ENCODE data around the gene ERP29. TPM values are rescaled to one million over a fixed set of nuclear protein-coding genes. Genes with fewer than 3 reads are reported as not detected.
"Not testable (repeated sequence)": the region's sequence is repeated elsewhere in the genome, so short reads cannot be mapped to it uniquely, and the experiment has no call there.

The ERP29 gene
- total RNA-seq, 1 experiment from 2014 or later: 116 TPM

DNA sequence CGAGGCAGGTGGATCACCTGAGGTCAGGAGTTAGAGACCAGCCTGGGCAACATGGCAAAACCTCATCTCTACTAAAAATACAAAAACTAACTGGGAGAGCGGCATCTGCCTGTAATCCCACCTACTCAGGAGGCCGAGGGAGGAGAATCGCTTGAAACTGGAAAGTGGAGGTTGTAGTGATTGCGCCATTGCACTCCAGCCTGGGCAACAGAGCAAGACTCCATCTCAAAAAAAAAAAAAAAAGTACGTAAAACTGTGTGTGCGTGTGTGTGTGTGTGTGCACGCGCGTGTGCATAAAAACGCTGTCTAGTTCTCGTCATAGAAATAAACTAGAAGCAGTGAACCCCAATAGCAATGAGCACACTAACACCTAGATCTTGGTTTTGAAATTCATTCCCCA, 23.4 kb downstream of the ERP29 start:
- not testable (repeated sequence) for H3K4me3 ChIP-seq (ENCODE audit: insufficient read depth, low read depth, low read length); H3K27me3 ChIP-seq (ENCODE audit: control insufficient read depth, insufficient read depth, low read length); DNase-seq
- peaks cover 14% of the 10 kb centered on the region for H3K36me3 ChIP-seq (replicated peaks; ENCODE audit: control insufficient read depth, insufficient read depth, low read length)

DNA sequence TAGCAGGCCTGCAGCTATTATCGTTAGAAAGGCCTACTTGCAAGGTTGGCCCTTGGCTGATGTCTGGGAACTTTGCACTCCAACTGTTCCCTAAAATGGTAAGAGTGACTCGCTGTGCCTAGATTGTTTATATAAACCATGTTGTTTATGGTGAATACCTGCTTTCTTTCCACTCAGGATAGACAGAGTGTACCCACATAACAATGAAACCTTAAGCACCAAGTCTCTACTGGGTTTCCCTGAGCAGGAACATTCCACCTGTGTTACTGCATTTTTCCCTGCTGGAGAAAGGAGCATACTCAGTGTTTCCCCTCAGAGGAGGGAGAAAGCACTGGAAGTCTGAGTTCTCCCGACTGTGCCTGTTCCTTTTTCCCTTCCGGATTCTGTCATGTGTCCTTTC, 32.8 kb downstream of the ERP29 start:
- no peak for DNase-seq
- H3K4me3 ChIP-seq (ENCODE audit: insufficient read depth, low read depth, low read length): no peak overlapping the region
- peaks cover 37% of the 10 kb centered on the region for H3K36me3 ChIP-seq (replicated peaks; ENCODE audit: control insufficient read depth, insufficient read depth, low read length)
- no peaks in the 10 kb centered on the region for H3K27me3 ChIP-seq (ENCODE audit: control insufficient read depth, insufficient read depth, low read length)

GRCh38 chr12:112049351-112049750, 36.1 kb downstream of the ERP29 start:
- Histone ChIP-seq H3K36me3 (replicated peaks; ENCODE audit: control insufficient read depth, insufficient read depth, low read length) (peaks cover 43% of the 10 kb centered on the region), H3K4me3 (ENCODE audit: insufficient read depth, low read depth, low read length) (no peak overlapping the region), H3K27me3 (ENCODE audit: control insufficient read depth, insufficient read depth, low read length) (no peaks in the 10 kb centered on the region)
- DNase-seq: no peak

DNA sequence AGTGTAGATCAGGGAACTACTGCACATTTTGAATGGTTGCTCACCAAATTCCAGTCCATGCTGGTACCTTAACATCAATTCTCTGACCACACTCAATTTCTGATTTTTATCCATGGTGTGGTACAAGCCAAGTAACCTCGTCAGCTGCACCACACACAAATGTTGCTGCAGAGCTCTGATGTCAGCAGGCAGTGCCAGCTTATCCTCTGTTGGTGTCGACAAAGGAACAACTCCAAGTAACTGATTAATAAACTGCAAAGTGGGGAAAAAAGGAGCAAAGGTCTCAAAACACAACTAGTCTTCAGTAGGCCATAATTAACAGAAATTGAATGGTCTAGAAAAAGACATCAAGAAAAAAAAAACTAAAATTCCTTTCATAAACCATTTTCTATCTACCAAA, 47.9 kb downstream of the ERP29 start:
- DNase-seq: no peak
- Histone ChIP-seq H3K4me3 (ENCODE audit: insufficient read depth, low read depth, low read length) (no peak overlapping the region), H3K27me3 (ENCODE audit: control insufficient read depth, insufficient read depth, low read length) (no peaks in the 10 kb centered on the region), H3K36me3 (replicated peaks; ENCODE audit: control insufficient read depth, insufficient read depth, low read length) (peaks cover 19% of the 10 kb centered on the region)

- DNase-seq: no peak
- Histone ChIP-seq H3K27me3 (ENCODE audit: control insufficient read depth, insufficient read depth, low read length) (no peaks in the 10 kb centered on the region), H3K4me3 (ENCODE audit: insufficient read depth, low read depth, low read length) (no peak overlapping the region), H3K36me3 (replicated peaks; ENCODE audit: control insufficient read depth, insufficient read depth, low read length) (peaks cover 29% of the 10 kb centered on the region)
Observed at GRCh38 chr12:112063273-112063672, 50.0 kb downstream of the ERP29 start.

DNA sequence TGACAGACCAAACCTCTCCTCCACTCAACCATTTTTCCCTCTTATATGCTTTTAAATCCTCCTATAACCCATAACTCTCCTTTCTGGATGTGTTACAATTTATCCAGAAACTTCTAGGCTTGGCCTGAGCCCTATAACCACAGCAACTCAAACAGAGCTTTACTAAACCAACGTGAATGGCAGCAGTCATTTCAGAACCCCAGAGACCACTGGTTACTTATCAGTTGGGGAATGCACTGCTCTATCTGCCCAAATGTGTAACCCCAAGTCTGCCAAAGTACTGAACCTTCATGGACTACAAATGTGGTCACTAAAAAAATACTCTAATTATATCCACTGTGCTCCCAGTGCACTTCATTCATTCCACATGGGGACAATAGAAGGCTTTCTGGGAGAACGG, 53.3 kb downstream of the ERP29 start:
- H3K4me3 ChIP-seq (ENCODE audit: insufficient read depth, low read depth, low read length): no peak overlapping the region
- H3K27me3 ChIP-seq (ENCODE audit: control insufficient read depth, insufficient read depth, low read length): no peaks in the 10 kb centered on the region
- peaks cover 37% of the 10 kb centered on the region for H3K36me3 ChIP-seq (replicated peaks; ENCODE audit: control insufficient read depth, insufficient read depth, low read length)
- DNase-seq: no peak

Other genes starting within 250 kb of the ERP29 start
- 47.9 and 55.9 TPM in 2 replicates for gene ALDH2, start 246.5 kb upstream of the ERP29 start, total RNA-seq (2014; rRNA removed; shearing (Covaris generic))
- gene MAPKAPK5, start 171.2 kb upstream of the ERP29 start, total RNA-seq (2014; rRNA removed; shearing (Covaris generic)): 102 and 130 TPM in 2 replicates
- gene TMEM116, start 261 bp upstream of the ERP29 start, total RNA-seq (2014; rRNA removed; shearing (Covaris generic)): 9.2 and 10.1 TPM in 2 replicates
- 23.2 and 30.3 TPM in 2 replicates for gene NAA25, start 95.4 kb downstream of the ERP29 start, total RNA-seq (2014; rRNA removed; shearing (Covaris generic))
- gene TRAFD1, start 112.1 kb downstream of the ERP29 start, total RNA-seq (2014; rRNA removed; shearing (Covaris generic)): 21.1 and 24.2 TPM in 2 replicates